BLaER1 treated with 17β-estradiol and CSF1 and Interleukin-3, amounts not matched to agents 10 nM and 100 nM (cell line): Measurements from ENCODE around the gene LRRC27.
A peak's percentile ranks its signal among the peaks of the same experiment; 100 is the strongest.

Source experiments
- H3K27ac ChIP-seq, 11 experiments: shearing (Covaris generic); formaldehyde crosslinking; 2 replicates each; pipeline ENCODE4 v1.8.1; 2022
- H3K27me3 ChIP-seq, 11 experiments: shearing (Covaris generic); formaldehyde crosslinking; 2 replicates each; pipeline ENCODE4 v1.8.1; 2022
- H3K36me3 ChIP-seq, 11 experiments: shearing (Covaris generic); formaldehyde crosslinking; 2 replicates each; pipeline ENCODE4 v1.8.1; 2022
- H3K4me1 ChIP-seq, 10 experiments: shearing (Covaris generic); formaldehyde crosslinking; 2 replicates each; pipeline ENCODE4 v1.8.1; 2022
- H3K4me2 ChIP-seq, 11 experiments: shearing (Covaris generic); formaldehyde crosslinking; 2 replicates each; pipeline ENCODE4 v1.8.1; 2022
- H3K4me3 ChIP-seq, 10 experiments: shearing (Covaris generic); formaldehyde crosslinking; 2 replicates each; pipeline ENCODE4 v1.8.1; 2022
- H3K9ac ChIP-seq, 11 experiments: shearing (Covaris generic); formaldehyde crosslinking; 2 replicates each; pipeline ENCODE4 v1.8.1; 2022
- H3K9me3 ChIP-seq, 11 experiments: shearing (Covaris generic); formaldehyde crosslinking; replicated peaks in 1 of 11; 2 replicates each; pipeline ENCODE4 v1.8.1; 2022
- H4K20me1 ChIP-seq, 11 experiments: shearing (Covaris generic); formaldehyde crosslinking; 2 replicates each; pipeline ENCODE4 v1.8.1; 2022
- Cebpa-rat ChIP-seq, 11 experiments: shearing (Covaris generic); IDR thresholded peaks; 2 replicates each; pipeline ENCODE4 v1.8.1; 2022

LRRC27 gene

DNA sequence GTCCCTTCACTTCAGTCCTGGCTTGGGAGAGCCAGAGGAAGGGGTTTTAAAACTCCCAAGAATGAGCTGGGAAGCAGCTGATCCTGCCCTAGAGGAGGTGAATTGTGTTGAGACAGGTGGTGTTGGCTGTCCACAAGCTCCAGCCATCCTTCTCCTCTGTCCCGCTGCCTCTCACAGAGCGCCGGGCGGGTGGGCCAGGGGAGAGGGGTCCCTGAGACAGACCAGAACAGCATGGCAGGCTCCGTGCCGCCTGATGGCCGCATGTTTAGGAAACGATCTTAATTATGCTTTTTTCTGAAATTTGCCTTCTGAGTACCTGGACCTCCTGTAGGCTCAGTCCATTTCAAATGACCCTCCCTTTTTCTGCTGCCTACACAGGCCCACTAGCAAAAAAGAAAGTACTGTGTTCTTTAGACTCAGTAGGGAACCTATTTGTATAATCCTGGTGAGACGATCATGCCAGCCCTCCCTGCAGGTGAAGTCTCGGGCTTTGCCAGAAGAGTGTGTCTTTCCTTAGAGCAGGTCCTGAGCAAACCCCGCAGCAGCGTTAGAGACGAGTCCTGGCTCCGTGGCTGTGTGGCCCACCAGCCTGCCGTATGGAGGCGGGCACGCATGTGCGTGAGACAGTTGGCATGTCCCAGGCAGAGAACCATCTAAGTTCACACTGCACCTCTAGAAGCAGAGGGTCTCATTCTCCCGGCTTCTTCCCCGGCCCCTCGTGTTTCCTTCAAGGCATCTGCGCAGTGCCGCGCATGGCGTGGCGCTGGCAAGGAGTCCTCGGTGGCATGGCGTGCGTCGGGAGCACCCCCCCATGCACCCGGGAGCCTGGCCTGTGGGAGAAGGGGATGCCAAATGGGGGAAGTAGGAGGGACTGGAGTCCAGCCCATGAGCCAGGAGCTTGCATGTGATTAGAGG, 38.7 kb downstream of the LRRC27 start:
- Histone ChIP-seq H3K4me2 (peak overlapping the region; percentile 51 to 91 (median 84)), H3K9ac (no peak overlapping the region), H3K9me3 (peaks cover 0 to 11% (median 0%) of the 10 kb centered on the region in 11 experiments; a peak in 4 of 22 replicates), H3K36me3 (peaks cover 0 to 13% (median 8%) of the 10 kb centered on the region in 11 experiments; a peak in 10 of 22 replicates), H3K27ac (no peak overlapping the region), H3K27me3 (peaks cover 0 to 4% (median 0%) of the 10 kb centered on the region in 11 experiments; a peak in 2 of 22 replicates), H3K4me1 (peaks cover 29 to 58% (median 41%) of the 10 kb centered on the region in 10 experiments), H3K4me3 (no peak overlapping the region), H4K20me1 (peaks cover 0 to 13% (median 0%) of the 10 kb centered on the region in 11 experiments; a peak in 4 of 22 replicates)
- TF ChIP-seq Cebpa-rat (IDR thresholded peaks at IDR 0.05), result no peak

DNA sequence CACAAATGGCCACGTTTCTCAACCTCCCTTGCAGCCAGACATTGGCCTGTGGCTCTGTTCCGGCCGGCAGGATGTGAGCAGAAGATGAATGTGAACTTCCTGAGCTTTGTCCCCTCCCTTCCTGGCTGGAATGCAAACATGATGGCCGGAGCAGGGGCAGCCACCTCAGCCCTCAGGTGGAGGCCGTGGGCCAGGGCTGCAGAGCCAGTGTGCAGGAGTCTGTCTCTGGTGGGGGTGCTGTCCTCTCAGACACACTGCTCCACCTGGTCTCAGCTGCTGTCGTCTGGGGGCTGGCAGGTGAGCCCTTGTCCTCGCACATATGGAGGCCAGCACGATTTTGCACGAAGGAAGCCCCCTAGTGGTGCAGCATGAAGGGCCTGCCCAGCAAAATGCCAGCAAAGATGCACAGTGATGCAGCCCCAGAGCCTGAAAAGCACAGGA, 39.7 kb downstream of the LRRC27 start:
- Histone ChIP-seq H3K27me3 (peaks cover 0 to 4% (median 0%) of the 10 kb centered on the region in 11 experiments; a peak in 2 of 22 replicates), H3K4me3 (peak overlapping the region in 2 of 10 experiments; percentile 5 to 17; a peak in 1 of 20 replicates), H3K9me3 (peaks cover 0 to 13% (median 0%) of the 10 kb centered on the region in 11 experiments; a peak in 5 of 22 replicates), H4K20me1 (peaks cover 0 to 13% (median 0%) of the 10 kb centered on the region in 11 experiments; a peak in 4 of 22 replicates), H3K27ac (no peak overlapping the region), H3K4me1 (peaks cover 30 to 68% (median 47%) of the 10 kb centered on the region in 10 experiments), H3K36me3 (peaks cover 0 to 3% (median 1%) of the 10 kb centered on the region in 11 experiments; a peak in 6 of 22 replicates), H3K4me2 (peak overlapping the region; percentile 51 to 91 (median 84)), H3K9ac (no peak overlapping the region)
- no peak for TF ChIP-seq Cebpa-rat (IDR thresholded peaks at IDR 0.05)

GRCh38 chr10:132372516-132373095, 40.6 kb downstream of the LRRC27 start:
- Histone ChIP-seq H3K4me1 (peaks cover 30 to 75% (median 47%) of the 10 kb centered on the region in 10 experiments), H4K20me1 (peaks cover 0 to 13% (median 0%) of the 10 kb centered on the region in 11 experiments; a peak in 4 of 22 replicates), H3K27ac (no peak overlapping the region), H3K9me3 (peaks cover 0 to 15% (median 0%) of the 10 kb centered on the region in 11 experiments; a peak in 5 of 22 replicates), H3K4me2 (peak overlapping the region; percentile 51 to 91 (median 84); a peak in 17 of 22 replicates), H3K9ac (no peak overlapping the region), H3K36me3 (no peaks in the 10 kb centered on the region), H3K27me3 (peaks cover 0 to 8% (median 0%) of the 10 kb centered on the region in 11 experiments; a peak in 4 of 22 replicates), H3K4me3 (no peak overlapping the region)
- TF ChIP-seq Cebpa-rat (IDR thresholded peaks at IDR 0.05), result no peak

- H3K27me3 ChIP-seq, result peaks cover 0 to 10% (median 0%) of the 10 kb centered on the region in 11 experiments; a peak in 7 of 22 replicates
- no peak overlapping the region for H3K27ac ChIP-seq
- peaks cover 30 to 75% (median 47%) of the 10 kb centered on the region in 10 experiments for H3K4me1 ChIP-seq
- no peak for TF ChIP-seq Cebpa-rat (IDR thresholded peaks at IDR 0.05)
- peak overlapping the region in 7 of 11 experiments; percentile 4 to 86 (median 55); a peak in 12 of 22 replicates for H3K4me2 ChIP-seq
- H3K9me3 ChIP-seq, result peaks cover 0 to 15% (median 0%) of the 10 kb centered on the region in 11 experiments; a peak in 5 of 22 replicates
- H3K36me3 ChIP-seq, result no peaks in the 10 kb centered on the region
- H3K9ac ChIP-seq, result no peak overlapping the region
- no peak overlapping the region for H3K4me3 ChIP-seq
- H4K20me1 ChIP-seq, result peaks cover 0 to 13% (median 0%) of the 10 kb centered on the region in 11 experiments; a peak in 4 of 22 replicates
These were observed 41.4 kb downstream of the LRRC27 start for GRCh38 chr10:132373241-132373955.

- H3K9ac ChIP-seq, result no peak overlapping the region
- H4K20me1 ChIP-seq, result peaks cover 0 to 13% (median 0%) of the 10 kb centered on the region in 11 experiments; a peak in 4 of 22 replicates
- H3K27me3 ChIP-seq, result peaks cover 0 to 17% (median 3%) of the 10 kb centered on the region in 11 experiments; a peak in 11 of 22 replicates
- TF ChIP-seq Cebpa-rat (IDR thresholded peaks at IDR 0.05), result no peak
- no peaks in the 10 kb centered on the region for H3K36me3 ChIP-seq
- no peak overlapping the region for H3K4me3 ChIP-seq
- H3K27ac ChIP-seq, result no peak overlapping the region
- peak overlapping the region in 9 of 11 experiments; percentile 33 to 89 (median 83); a peak in 10 of 22 replicates for H3K4me2 ChIP-seq
- peaks cover 0 to 15% (median 0%) of the 10 kb centered on the region in 11 experiments; a peak in 5 of 22 replicates for H3K9me3 ChIP-seq
- peaks cover 30 to 75% (median 47%) of the 10 kb centered on the region in 10 experiments for H3K4me1 ChIP-seq
These were observed 42.2 kb downstream of the LRRC27 start for GRCh38 chr10:132374176-132374575.

DNA sequence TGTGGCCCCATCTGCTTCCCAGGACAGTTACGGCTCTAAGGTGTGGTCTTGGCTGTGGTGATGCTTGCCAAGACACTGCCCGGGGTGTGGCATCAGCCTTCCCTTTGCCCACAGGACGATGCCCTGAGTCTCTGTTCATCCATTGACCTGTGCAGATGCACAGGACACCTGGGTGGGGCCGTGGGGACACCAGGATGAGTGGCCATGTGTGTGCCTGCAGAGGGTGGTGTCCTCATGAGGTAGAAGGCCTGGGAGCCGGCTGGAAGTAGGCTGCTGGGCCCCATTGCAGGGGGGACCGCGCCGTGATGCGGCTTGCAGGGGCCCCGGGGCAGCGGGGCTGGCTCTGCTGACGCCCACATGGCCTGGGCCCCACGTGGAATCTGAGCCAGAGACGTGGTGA, 42.6 kb downstream of the LRRC27 start:
- peak overlapping the region in 7 of 11 experiments; percentile 1 to 89 (median 75); a peak in 11 of 22 replicates for H3K4me2 ChIP-seq
- H3K36me3 ChIP-seq, result no peaks in the 10 kb centered on the region
- peaks cover 0 to 13% (median 0%) of the 10 kb centered on the region in 11 experiments; a peak in 4 of 22 replicates for H4K20me1 ChIP-seq
- TF ChIP-seq Cebpa-rat (IDR thresholded peaks at IDR 0.05), result no peak
- H3K9ac ChIP-seq, result no peak overlapping the region
- H3K4me3 ChIP-seq, result no peak overlapping the region
- peaks cover 0 to 17% (median 6%) of the 10 kb centered on the region in 11 experiments; a peak in 11 of 22 replicates for H3K27me3 ChIP-seq
- no peak overlapping the region for H3K27ac ChIP-seq
- peaks cover 0 to 15% (median 0%) of the 10 kb centered on the region in 11 experiments; a peak in 5 of 22 replicates for H3K9me3 ChIP-seq
- H3K4me1 ChIP-seq, result peaks cover 30 to 75% (median 47%) of the 10 kb centered on the region in 10 experiments

GRCh38 chr10:132375116-132375794, 43.3 kb downstream of the LRRC27 start:
- peaks cover 0 to 15% (median 0%) of the 10 kb centered on the region in 11 experiments; a peak in 5 of 22 replicates for H3K9me3 ChIP-seq
- H3K27ac ChIP-seq, result peak overlapping the region in 6 of 11 experiments; percentile 9 to 70 (median 58); a peak in 9 of 22 replicates

More at GRCh38 chr10:132375116-132375794, 43.3 kb downstream of the LRRC27 start:
- Histone ChIP-seq H4K20me1 (peaks cover 0 to 13% (median 0%) of the 10 kb centered on the region in 11 experiments; a peak in 4 of 22 replicates), H3K4me2 (peak overlapping the region in 10 of 11 experiments; percentile 4 to 89 (median 63); a peak in 18 of 22 replicates), H3K4me1 (peaks cover 30 to 74% (median 47%) of the 10 kb centered on the region in 10 experiments), H3K36me3 (no peaks in the 10 kb centered on the region), H3K27me3 (peaks cover 0 to 19% (median 7%) of the 10 kb centered on the region in 11 experiments; a peak in 12 of 22 replicates), H3K9ac (peak overlapping the region in 3 of 11 experiments; percentile 17 to 46 (median 22); a peak in 4 of 22 replicates), H3K4me3 (no peak overlapping the region)
- no peak for TF ChIP-seq Cebpa-rat (IDR thresholded peaks at IDR 0.05)
